HepG2 (cell line): ENCODE data around the gene LIN28B.

Experiments
- CREM ChIP-seq, 2 experiments: sonication (generic) in 1 of 2; formaldehyde crosslinking in 1 of 2; IDR thresholded peaks; 2 replicates each; pipeline versions ENCODE4 v1.4.0 to v1.6.1; 2016 to 2020; ENCODE audit warnings: antibody characterized with exemption in 1 of 2, mild to moderate bottlenecking in 1 of 2, missing genetic modification reagents in 1 of 2
- CTCF ChIP-seq: sonication (generic); formaldehyde crosslinking; IDR thresholded peaks from 2 replicates; pipeline ENCODE4 v1.5.0; 2020; ENCODE audit warnings: mild to moderate bottlenecking, missing genetic modification reagents, moderate library complexity
- EP300 ChIP-seq, 3 experiments: sonication (generic) in 1 of 3; formaldehyde crosslinking in 1 of 3; IDR thresholded peaks; 2 replicates each; pipeline versions ENCODE4 v1.5.1 to v1.6.1; 2011 to 2020; ENCODE audit warnings: low read depth in 2 of 3, low read length in 2 of 3, borderline replicate concordance in 1 of 3, improper control_type of control experiment in 1 of 3, mild to moderate bottlenecking in 1 of 3, missing genetic modification reagents in 1 of 3, moderate library complexity in 1 of 3
- NCOA1 ChIP-seq: sonication (generic); formaldehyde crosslinking; IDR thresholded peaks from 2 replicates; pipeline ENCODE4 v1.9.0; 2021; ENCODE audit warnings: missing genetic modification reagents
- SAFB2 ChIP-seq: sonication (generic); formaldehyde crosslinking; IDR thresholded peaks from 2 replicates; pipeline ENCODE4 v1.5.1; 2020; ENCODE audit warnings: missing genetic modification reagents, low read depth, mild to moderate bottlenecking, borderline replicate concordance
- SETDB1 ChIP-seq: sonication (generic); formaldehyde crosslinking; IDR thresholded peaks from 2 replicates; pipeline ENCODE4 v1.5.1; 2020; ENCODE audit warnings: missing genetic modification reagents, mild to moderate bottlenecking, borderline replicate concordance
- SMC3 ChIP-seq: IDR thresholded peaks from 2 replicates; pipeline ENCODE4 v1.6.1; 2011; ENCODE audit warnings: low read length, improper control_type of control experiment
- TCF12 ChIP-seq, 2 experiments: fragments of 450-650 bp in 1 of 2; sonication (generic) in 1 of 2; formaldehyde crosslinking in 1 of 2; IDR thresholded peaks; 2 replicates each; pipeline versions ENCODE4 v1.6.1 to v1.8.0; 2017 to 2022; ENCODE audit warnings: antibody characterized with exemption in 1 of 2, mild to moderate bottlenecking in 1 of 2, missing genetic modification reagents in 1 of 2, moderate library complexity in 1 of 2
- YY1 ChIP-seq: IDR thresholded peaks from 2 replicates; pipeline ENCODE4 v1.6.1; 2011; ENCODE audit warnings: low read length, low read depth, moderate library complexity, mild to moderate bottlenecking; ENCODE audit not compliant: insufficient read depth, insufficient replicate concordance
- ZBTB1 ChIP-seq: sonication (generic); formaldehyde crosslinking; IDR thresholded peaks from 2 replicates; pipeline ENCODE4 v1.4.0; 2020; ENCODE audit warnings: missing genetic modification reagents, borderline replicate concordance
- ZBTB46 ChIP-seq: sonication (generic); formaldehyde crosslinking; IDR thresholded peaks from 2 replicates; pipeline ENCODE4 v1.4.0; 2020; ENCODE audit warnings: mild to moderate bottlenecking, missing genetic modification reagents, borderline replicate concordance
- ZFX ChIP-seq: sonication (generic); formaldehyde crosslinking; IDR thresholded peaks from 2 replicates; pipeline ENCODE4 v1.4.0; 2020; ENCODE audit warnings: mild to moderate bottlenecking, low read depth, missing genetic modification reagents, moderate library complexity
- ZNF660 ChIP-seq: sonication (generic); formaldehyde crosslinking; IDR thresholded peaks from 2 replicates; pipeline ENCODE4 v1.5.1; 2020; ENCODE audit warnings: mild to moderate bottlenecking, low read depth, missing genetic modification reagents, borderline replicate concordance

- TF ChIP-seq ZFX, result no peak
- no peak for TF ChIP-seq YY1
- TF ChIP-seq EP300 (IDR thresholded peaks at IDR 0.05; ENCODE audit: low read depth in 2 of 2, low read length in 2 of 2), result no peak
- no peak for TF ChIP-seq EP300 (CRISPR knock-in tag; IDR thresholded peaks at IDR 0.05; ENCODE audit: borderline replicate concordance)
- TF ChIP-seq CREM (IDR thresholded peaks at IDR 0.05), result no peak
- no peak for TF ChIP-seq CREM (CRISPR knock-in tag; IDR thresholded peaks at IDR 0.05)
- no peak for TF ChIP-seq CTCF (CRISPR knock-in tag)
- TF ChIP-seq TCF12 (IDR thresholded peaks at IDR 0.05), result no peak
- TF ChIP-seq TCF12 (CRISPR knock-in tag; IDR thresholded peaks at IDR 0.05), result no peak
- TF ChIP-seq SMC3, result no peak
- no peak for TF ChIP-seq SETDB1 (CRISPR knock-in tag)
- no peak for TF ChIP-seq ZBTB1
- no peak for TF ChIP-seq SAFB2
- no peak for TF ChIP-seq ZBTB46 (CRISPR knock-in tag)
- no peak for TF ChIP-seq ZNF660 (CRISPR knock-in tag)
- TF ChIP-seq NCOA1 (CRISPR knock-in tag), result no peak
Observed at GRCh38 chr6:105099371-105099770, 142.5 kb downstream of the LIN28B start.
